DOHH2 (cell line): ENCODE data around the gene PRKD2.
A peak's percentile ranks its signal among the peaks of the same experiment; 100 is the strongest.

Experiments
- H3F3A ChIP-seq: fragments of 200-600 bp; sonication (generic), shearing (Covaris generic); 2 replicates; pipeline ENCODE4 v1.6.0; 2016; ENCODE audit warnings: antibody characterized with exemption, mild to moderate bottlenecking; ENCODE audit not compliant: control insufficient read depth, insufficient read depth
- H3K27ac ChIP-seq: fragments of 200-600 bp; sonication (generic); 2 replicates; pipeline ENCODE4 v1.5.1; 2014; ENCODE audit warnings: low read depth, mild to moderate bottlenecking, low read length, moderate library complexity
- H3K27me3 ChIP-seq: fragments of 200-600 bp; sonication (generic); 2 replicates; pipeline ENCODE4 v1.6.1; 2014; ENCODE audit warnings: mild to moderate bottlenecking, low read length, mixed read lengths; ENCODE audit not compliant: control insufficient read depth
- H3K36me3 ChIP-seq: fragments of 200-600 bp; sonication (generic); 2 replicates; pipeline ENCODE4 v1.6.1; 2014; ENCODE audit warnings: mild to moderate bottlenecking, low read length, moderate library complexity, mixed read lengths; ENCODE audit not compliant: control insufficient read depth
- H3K4me1 ChIP-seq: fragments of 200-600 bp; sonication (generic); 2 replicates; pipeline ENCODE4 v1.6.1; 2014; ENCODE audit warnings: mild to moderate bottlenecking, low read length, mixed read lengths; ENCODE audit not compliant: control insufficient read depth
- H3K4me2 ChIP-seq: fragments of 200-600 bp; sonication (generic); 2 replicates; pipeline ENCODE4 v1.6.0; 2014; ENCODE audit warnings: mild to moderate bottlenecking, low read length, moderate library complexity
- H3K4me3 ChIP-seq: fragments of 200-600 bp; sonication (generic); 2 replicates; pipeline ENCODE4 v1.5.1; 2014; ENCODE audit warnings: mild to moderate bottlenecking, low read length, mixed read lengths
- H3K79me2 ChIP-seq: fragments of 200-600 bp; sonication (generic); 2 replicates; pipeline ENCODE4 v1.6.1; 2014; ENCODE audit warnings: mild to moderate bottlenecking, low read length, mixed read lengths; ENCODE audit not compliant: control insufficient read depth
- H3K9me2 ChIP-seq: fragments of 200-600 bp; sonication (generic); replicated peaks from 2 replicates; pipeline ENCODE4 v1.6.1; 2014; ENCODE audit warnings: mild to moderate bottlenecking, low read length, mixed read lengths; ENCODE audit not compliant: control insufficient read depth
- H3K9me3 ChIP-seq: fragments of 200-600 bp; sonication (generic); 2 replicates; pipeline ENCODE4 v1.6.1; 2014; ENCODE audit warnings: antibody characterized with exemption, low read length, mixed read lengths; ENCODE audit not compliant: control insufficient read depth, insufficient read depth
- H4K20me1 ChIP-seq: fragments of 200-600 bp; sonication (generic); 2 replicates; pipeline ENCODE4 v1.6.0; 2014; ENCODE audit warnings: low read depth, mild to moderate bottlenecking, antibody characterized with exemption, low read length, moderate library complexity; ENCODE audit not compliant: control insufficient read depth, insufficient read depth
- CTCF ChIP-seq: fragments of 200-600 bp; sonication (generic); IDR thresholded peaks from one replicate; pipeline ENCODE4 v1.5.1; 2014; ENCODE audit warnings: antibody characterized with exemption, mild to moderate bottlenecking, low read depth, low read length; ENCODE audit not compliant: poor library complexity, severe bottlenecking
- EZH2phosphoT487 ChIP-seq: fragments of 200-600 bp; sonication (generic); IDR thresholded peaks from 2 replicates; pipeline ENCODE4 v1.6.1; 2017; ENCODE audit warnings: borderline replicate concordance, mild to moderate bottlenecking, antibody characterized with exemption, low read length, moderate library complexity, mixed read lengths

PRKD2 gene

DNA sequence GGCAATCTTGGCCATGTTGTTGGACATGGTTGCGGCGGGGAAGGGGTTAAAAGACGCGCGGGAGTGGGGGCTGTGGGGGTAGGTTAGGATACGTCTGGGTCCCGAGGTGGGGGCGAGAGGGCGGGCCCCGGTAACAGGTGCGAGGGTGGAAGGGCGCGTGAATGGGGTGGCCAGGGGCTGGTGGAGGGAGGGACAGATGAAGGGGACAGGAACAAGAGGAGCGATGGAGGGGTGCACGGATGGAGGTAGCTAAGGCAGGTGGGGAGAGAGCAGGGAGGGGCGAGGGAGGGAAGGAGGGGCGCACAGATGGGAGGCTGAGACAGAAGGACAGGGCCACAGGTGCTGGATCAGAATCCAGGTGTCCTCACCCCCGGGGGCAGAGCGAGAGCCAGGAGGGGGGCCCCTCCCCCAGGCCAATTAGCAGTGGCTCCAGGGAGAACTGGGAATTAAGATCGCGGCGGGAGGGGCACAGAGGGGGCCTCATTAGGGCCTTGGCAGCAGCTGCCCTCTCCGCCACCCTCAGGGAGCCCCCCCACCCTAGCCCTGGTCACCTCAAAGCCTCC, 82.2 kb downstream of the PRKD2 start:
- Histone ChIP-seq H3K27me3 (peaks cover 69% of the 10 kb centered on the region), H3K9me3 (no peaks in the 10 kb centered on the region), H3K27ac (no peak overlapping the region), H3K4me1 (peaks cover 45% of the 10 kb centered on the region), H3K36me3 (no peaks in the 10 kb centered on the region), H3K9me2 (no peaks in the 10 kb centered on the region), H3K4me2 (peak overlapping the region; percentile 66), H3K4me3 (peak overlapping the region; percentile 60), H3F3A (no peaks in the 10 kb centered on the region; the same call in 1 of the 2 replicates), H4K20me1 (peaks cover 8% of the 10 kb centered on the region), H3K79me2 (no peaks in the 10 kb centered on the region)
- no peak for TF ChIP-seq EZH2phosphoT487

DNA sequence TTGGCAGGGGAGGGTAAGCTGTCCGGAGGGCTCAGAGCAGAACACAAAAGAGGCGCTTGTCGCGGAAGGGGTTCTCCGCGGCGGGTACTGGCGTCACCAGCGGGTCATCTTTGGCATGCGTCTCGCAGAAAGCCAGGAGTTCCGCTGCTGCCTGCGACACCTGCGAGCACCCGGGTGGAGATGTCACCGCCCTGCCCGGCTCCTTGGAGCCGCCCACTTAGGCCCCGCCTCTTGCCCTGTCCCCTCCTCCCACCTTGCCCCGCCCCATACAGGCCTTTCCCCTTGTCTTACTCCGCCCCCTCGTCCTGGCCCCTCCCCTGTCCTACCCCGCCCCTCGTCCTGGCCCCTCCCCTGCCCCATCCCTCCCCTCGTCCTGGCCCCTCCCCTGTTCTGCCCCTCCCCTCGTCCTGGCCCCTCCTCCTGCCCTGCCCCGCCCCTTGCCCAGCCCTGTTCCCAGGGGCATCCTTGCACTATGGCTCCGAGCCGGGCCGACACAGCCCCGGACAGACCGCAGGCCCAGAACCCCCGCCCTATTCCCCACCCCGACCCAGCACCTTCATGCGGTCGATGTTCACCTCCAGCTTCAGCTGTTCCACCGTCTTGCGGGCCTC, 82.8 kb downstream of the PRKD2 start:
- Histone ChIP-seq H3K27me3 (peaks cover 63% of the 10 kb centered on the region), H3K9me3 (no peaks in the 10 kb centered on the region)

DNA sequence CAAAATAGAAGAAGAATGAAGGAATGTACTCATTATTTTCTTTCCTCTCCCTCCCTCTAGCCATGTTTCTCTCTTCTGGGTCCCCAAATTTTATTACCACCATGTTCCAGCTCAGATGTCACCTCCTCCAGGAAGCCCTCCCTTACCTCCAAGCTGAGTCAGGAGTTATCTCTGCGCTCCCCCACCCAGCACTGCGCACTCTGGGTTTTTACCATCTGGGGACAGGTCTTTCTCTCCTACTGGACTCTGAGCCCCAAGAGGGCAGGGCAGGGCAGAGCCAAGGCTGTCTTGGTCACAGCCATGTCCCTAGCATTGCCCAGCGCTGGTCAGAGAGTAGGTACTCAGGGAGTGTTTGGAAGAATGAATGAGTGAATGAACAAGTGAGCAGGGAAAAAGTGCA, 83.8 kb downstream of the PRKD2 start:
- no peaks in the 10 kb centered on the region for H3K36me3 ChIP-seq
- H3K4me1 ChIP-seq: peaks cover 29% of the 10 kb centered on the region
- no peak overlapping the region for H3K4me3 ChIP-seq
- no peaks in the 10 kb centered on the region for H3K9me2 ChIP-seq
- no peak overlapping the region for H3K27ac ChIP-seq
- H3K79me2 ChIP-seq: no peaks in the 10 kb centered on the region
- peaks cover 61% of the 10 kb centered on the region for H3K27me3 ChIP-seq
- H4K20me1 ChIP-seq: peaks cover 8% of the 10 kb centered on the region
- no peaks in the 10 kb centered on the region for H3K9me3 ChIP-seq
- H3K4me2 ChIP-seq: no peak overlapping the region; the same call in 1 of the 2 replicates
- TF ChIP-seq CTCF: no peak
- TF ChIP-seq EZH2phosphoT487: no peak
- H3F3A ChIP-seq: no peaks in the 10 kb centered on the region; the same call in 1 of the 2 replicates

More for the DNA sequence above, 82.8 kb downstream of the PRKD2 start:
- H3K4me2 ChIP-seq: peak overlapping the region; percentile 66
- no peaks in the 10 kb centered on the region for H3K79me2 ChIP-seq
- peaks cover 39% of the 10 kb centered on the region for H3K4me1 ChIP-seq
- H3K27ac ChIP-seq: no peak overlapping the region
- no peaks in the 10 kb centered on the region for H3K9me2 ChIP-seq
- H3K4me3 ChIP-seq: peak overlapping the region; percentile 60
- no peaks in the 10 kb centered on the region for H3K36me3 ChIP-seq
- peaks cover 8% of the 10 kb centered on the region for H4K20me1 ChIP-seq
- H3F3A ChIP-seq: no peaks in the 10 kb centered on the region; the same call in 1 of the 2 replicates
- no peak for TF ChIP-seq CTCF

DNA sequence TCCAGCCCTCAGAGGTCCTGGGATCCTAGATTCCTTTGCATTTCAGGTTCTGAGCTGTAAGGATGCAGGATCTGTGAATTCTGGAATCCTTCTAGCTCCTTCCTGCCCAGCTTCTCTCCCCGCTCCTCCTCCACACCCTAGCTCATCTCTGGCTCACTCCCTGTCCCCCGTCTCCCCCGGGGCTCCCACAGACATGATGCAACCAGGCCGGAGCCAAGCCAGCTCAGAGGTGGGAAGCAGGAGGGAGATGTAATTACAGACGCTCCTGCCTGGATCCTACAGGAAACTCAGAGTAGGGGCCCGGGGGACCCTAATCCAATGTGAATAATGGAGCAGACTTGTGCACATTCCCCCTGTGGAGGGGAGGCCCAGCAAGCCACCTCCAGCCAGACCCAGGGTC, 85.4 kb downstream of the PRKD2 start:
- Histone ChIP-seq H3K4me2 (no peak overlapping the region), H3K36me3 (no peaks in the 10 kb centered on the region), H3K27ac (no peak overlapping the region), H3K27me3 (peaks cover 44% of the 10 kb centered on the region), H3K4me1 (peaks cover 25% of the 10 kb centered on the region), H3F3A (no peaks in the 10 kb centered on the region; the same call in 1 of the 2 replicates), H4K20me1 (peaks cover 8% of the 10 kb centered on the region), H3K79me2 (no peaks in the 10 kb centered on the region), H3K4me3 (no peak overlapping the region), H3K9me2 (no peaks in the 10 kb centered on the region), H3K9me3 (no peaks in the 10 kb centered on the region)
- TF ChIP-seq CTCF (no peak), EZH2phosphoT487 (no peak)
